Upper lobe of right lung (tissue), 1 donor: Measurements from ENCODE around the gene RHBDD2. TPM values are rescaled to one million over a fixed set of nuclear protein-coding genes. Genes with fewer than 3 reads are reported as not detected.
"Not testable (repeated sequence)": the region's sequence is repeated elsewhere in the genome, so short reads cannot be mapped to it uniquely, and the experiment has no call there.

ENCODE experiments used
- ATAC-seq: fragments of 200-7000 bp; cut with Tn5 transposase; one replicate; pipeline ENCODE4 v1.9.1; 2020; ENCODE audit warnings: mild to moderate bottlenecking, moderate library complexity
- DNase-seq: peaks from one replicate; pipeline ENCODE4 v3.0.0-alpha.2; 2020
- H3K27ac ChIP-seq: fragments of 200-600 bp; one replicate; pipeline ENCODE4 v1.8.0; 2022
- H3K27me3 ChIP-seq: fragments of 200-600 bp; one replicate; pipeline ENCODE4 v1.8.0; 2022; ENCODE audit warnings: mild to moderate bottlenecking
- H3K36me3 ChIP-seq: fragments of 200-600 bp; one replicate; pipeline ENCODE4 v1.8.0; 2022
- H3K4me1 ChIP-seq: fragments of 200-600 bp; one replicate; pipeline ENCODE4 v1.8.0; 2022
- H3K4me3 ChIP-seq: fragments of 200-600 bp; one replicate; pipeline ENCODE4 v1.8.0; 2022; ENCODE audit warnings: mild to moderate bottlenecking
- H3K9me3 ChIP-seq: fragments of 200-600 bp; one replicate; pipeline ENCODE4 v1.8.0; 2022
- CTCF ChIP-seq: fragments of 200-600 bp; IDR thresholded peaks from one replicate; pipeline ENCODE4 v1.8.0; 2022; ENCODE audit warnings: antibody characterized with exemption
- intact Hi-C: fragments of 100-400 bp; cut with DNase I; formaldehyde crosslinking; loops from one replicate; pipeline ENCODE4 v1.11.0; 2022
- total RNA-seq: library from RNA; stranded (reverse); fragmentation: NEBNext Ultra II Directional; extraction: Animal tissue kit (Norgen Biotek cat#: 25700); gene quantifications from one replicate; pipeline ENCODE4 v1.2.1, GENCODE V29; 2021
- donor health status: DM: no; HTN: yes; CAD: no; lungs with severe emphysema.

The RHBDD2 gene
- total RNA-seq, 1 donor from 2014 or later = 68.6 TPM

GRCh38 chr7:75876126-75876881 lies 2.5 kb upstream of the RHBDD2 start:
- Histone ChIP-seq H3K27ac (peak overlapping the region; percentile 40), H3K27me3 (no peaks in the 10 kb centered on the region), H3K9me3 (no peaks in the 10 kb centered on the region), H3K4me1 (peaks cover 28% of the 10 kb centered on the region), H3K36me3 (peaks cover 8% of the 10 kb centered on the region), H3K4me3 (no peak overlapping the region)
- no peak for DNase-seq
- intact Hi-C loops = no loop called here
- no peak for TF ChIP-seq CTCF
- peak; percentile 56 for ATAC-seq

- no peaks in the 10 kb centered on the region for H3K27me3 ChIP-seq
- intact Hi-C loops = no loop called here
Observed at GRCh38 chr7:75878312-75878768, 494 bp upstream of the RHBDD2 start.

GRCh38 chr7:75879771-75880184 lies 944 bp downstream of the RHBDD2 start:
- no peaks in the 10 kb centered on the region for H3K9me3 ChIP-seq
- H3K27me3 ChIP-seq = no peaks in the 10 kb centered on the region
- H3K27ac ChIP-seq = peak overlapping the region; percentile 87
- no peak for TF ChIP-seq CTCF
- intact Hi-C loops = no loop called here
- no peak for DNase-seq
- peaks cover 42% of the 10 kb centered on the region for H3K36me3 ChIP-seq
- ATAC-seq = no peak
- H3K4me1 ChIP-seq = peaks cover 21% of the 10 kb centered on the region
- peak overlapping the region; percentile 99 for H3K4me3 ChIP-seq

More at GRCh38 chr7:75878312-75878768, 494 bp upstream of the RHBDD2 start:
- ATAC-seq (no peak), DNase-seq (no peak)
- TF ChIP-seq CTCF = no peak
- Histone ChIP-seq H3K4me3 (peak overlapping the region; percentile 99), H3K4me1 (peaks cover 21% of the 10 kb centered on the region), H3K36me3 (peaks cover 28% of the 10 kb centered on the region), H3K9me3 (no peaks in the 10 kb centered on the region), H3K27ac (peak overlapping the region; percentile 38)

- H3K27ac ChIP-seq = peak overlapping the region; percentile 36
Observed at GRCh38 chr7:75880242-75880641, 1.4 kb downstream of the RHBDD2 start.

GRCh38 chr7:75881436-75882095 lies 2.7 kb downstream of the RHBDD2 start:
- Histone ChIP-seq H3K4me1 (peaks cover 21% of the 10 kb centered on the region), H3K36me3 (peaks cover 60% of the 10 kb centered on the region), H3K9me3 (no peaks in the 10 kb centered on the region), H3K4me3 (no peak overlapping the region), H3K27me3 (no peaks in the 10 kb centered on the region), H3K27ac (no peak overlapping the region)
- TF ChIP-seq CTCF = no peak
- intact Hi-C loops = no loop called here
- DNase-seq = no peak
- ATAC-seq = no peak

More at GRCh38 chr7:75880242-75880641, 1.4 kb downstream of the RHBDD2 start:
- Histone ChIP-seq H3K27me3 (no peaks in the 10 kb centered on the region), H3K9me3 (no peaks in the 10 kb centered on the region), H3K4me3 (peak overlapping the region; percentile 99), H3K36me3 (peaks cover 47% of the 10 kb centered on the region), H3K4me1 (peaks cover 21% of the 10 kb centered on the region)
- intact Hi-C loops = no loop called here
- DNase-seq (no peak), ATAC-seq (no peak)
- no peak for TF ChIP-seq CTCF

- DNase-seq, ATAC-seq, H3K4me3 ChIP-seq, H3K9me3 ChIP-seq, intact Hi-C loops, H3K27me3 ChIP-seq, H3K27ac ChIP-seq: not testable (repeated sequence)
- H3K36me3 ChIP-seq = peaks cover 73% of the 10 kb centered on the region
- H3K4me1 ChIP-seq = peaks cover 15% of the 10 kb centered on the region
Observed at GRCh38 chr7:75883265-75883824, 4.5 kb downstream of the RHBDD2 start.
